GM19099 (cell line): Measurements from ENCODE around the gene FTSJ3.
"Not testable (repeated sequence)": the region's sequence is repeated elsewhere in the genome, so short reads cannot be mapped to it uniquely, and the experiment has no call there.

ENCODE experiments used
- POLR2A ChIP-seq: IDR thresholded peaks from 3 replicates; pipeline ENCODE4 v1.6.1; 2011; ENCODE audit warnings: low read depth; ENCODE audit not compliant: insufficient read length; ENCODE audit errors: extremely low read depth

The FTSJ3 gene, protein sequence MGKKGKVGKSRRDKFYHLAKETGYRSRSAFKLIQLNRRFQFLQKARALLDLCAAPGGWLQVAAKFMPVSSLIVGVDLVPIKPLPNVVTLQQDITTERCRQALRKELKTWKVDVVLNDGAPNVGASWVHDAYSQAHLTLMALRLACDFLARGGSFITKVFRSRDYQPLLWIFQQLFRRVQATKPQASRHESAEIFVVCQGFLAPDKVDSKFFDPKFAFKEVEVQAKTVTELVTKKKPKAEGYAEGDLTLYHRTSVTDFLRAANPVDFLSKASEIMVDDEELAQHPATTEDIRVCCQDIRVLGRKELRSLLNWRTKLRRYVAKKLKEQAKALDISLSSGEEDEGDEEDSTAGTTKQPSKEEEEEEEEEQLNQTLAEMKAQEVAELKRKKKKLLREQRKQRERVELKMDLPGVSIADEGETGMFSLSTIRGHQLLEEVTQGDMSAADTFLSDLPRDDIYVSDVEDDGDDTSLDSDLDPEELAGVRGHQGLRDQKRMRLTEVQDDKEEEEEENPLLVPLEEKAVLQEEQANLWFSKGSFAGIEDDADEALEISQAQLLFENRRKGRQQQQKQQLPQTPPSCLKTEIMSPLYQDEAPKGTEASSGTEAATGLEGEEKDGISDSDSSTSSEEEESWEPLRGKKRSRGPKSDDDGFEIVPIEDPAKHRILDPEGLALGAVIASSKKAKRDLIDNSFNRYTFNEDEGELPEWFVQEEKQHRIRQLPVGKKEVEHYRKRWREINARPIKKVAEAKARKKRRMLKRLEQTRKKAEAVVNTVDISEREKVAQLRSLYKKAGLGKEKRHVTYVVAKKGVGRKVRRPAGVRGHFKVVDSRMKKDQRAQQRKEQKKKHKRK

DNA sequence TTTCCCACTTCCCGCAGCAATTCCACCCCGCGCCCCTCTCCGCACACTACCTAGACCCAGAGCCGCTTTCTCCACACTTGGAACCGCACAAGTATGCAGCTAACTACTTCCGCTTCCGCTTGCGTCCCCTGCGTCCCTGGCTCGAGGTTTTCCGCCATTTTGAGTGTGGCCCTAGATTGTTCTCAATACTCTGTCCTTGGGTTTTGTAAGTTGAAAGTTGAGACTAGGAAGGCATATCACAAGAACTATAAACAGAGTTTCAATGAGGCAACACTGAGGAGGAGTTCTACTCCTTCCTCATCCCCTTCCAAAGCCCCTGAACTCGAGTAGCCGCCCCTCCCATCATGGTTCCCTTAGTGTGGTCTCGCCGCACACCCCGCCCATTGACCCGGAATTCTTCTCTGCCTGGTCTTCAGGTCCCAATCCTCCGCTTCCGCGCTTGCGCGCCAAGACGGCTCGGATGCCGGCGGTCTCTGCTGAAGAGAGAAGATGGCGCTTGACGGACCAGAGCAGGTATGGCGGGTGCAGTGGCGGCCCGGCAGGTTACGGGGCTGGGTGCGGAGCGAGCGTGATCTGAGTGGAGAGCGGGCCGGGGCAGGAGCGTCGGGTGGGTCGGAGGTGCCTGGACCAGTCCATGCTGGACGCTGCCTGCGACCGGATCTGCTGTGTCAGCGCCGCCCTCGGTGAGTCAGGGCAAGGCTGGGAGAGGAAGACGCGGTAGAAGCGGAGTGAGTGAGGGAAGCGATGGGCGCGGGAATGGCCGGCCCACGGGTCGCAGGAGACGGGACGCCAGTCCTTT is at the start of gene FTSJ3, which contains the start of gene PSMC5:
Gene FTSJ3 (minus strand): TSS at position 662 of the 799 bp plus-strand sequence. CDS start 761 bp downstream, outside the sequence.
Gene PSMC5 (plus strand): TSS at position 430 of the 799 bp plus-strand sequence. CDS start 60 bp downstream, at position 490.
- TF ChIP-seq POLR2A, result peak; percentile 96

DNA sequence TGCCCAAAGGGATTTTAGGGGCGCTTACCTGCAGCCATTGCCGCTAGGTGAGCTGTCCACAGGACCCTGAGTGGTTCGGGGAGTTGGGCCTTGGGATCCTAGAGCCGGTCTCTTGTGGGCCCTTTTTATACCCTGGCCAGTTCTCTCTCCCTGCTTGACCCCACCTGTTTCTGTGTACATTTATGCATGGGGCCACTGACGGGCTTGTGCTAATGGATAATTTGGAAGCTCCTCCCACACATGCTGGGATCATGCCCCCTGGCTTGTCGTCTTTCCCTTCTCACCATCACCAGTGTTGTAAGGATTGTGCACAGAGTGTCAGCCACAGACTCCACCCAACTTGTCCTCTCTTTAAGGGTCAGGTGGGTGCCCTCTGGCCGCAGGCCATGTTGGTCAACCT is 46.1 kb upstream of the FTSJ3 start, which contains the start of gene CSH2:
Gene CSH2 (minus strand): TSS at position 101 of the 400 bp plus-strand sequence. CDS start 63 bp downstream, at position 38.
- not testable (repeated sequence) for TF ChIP-seq POLR2A

DNA sequence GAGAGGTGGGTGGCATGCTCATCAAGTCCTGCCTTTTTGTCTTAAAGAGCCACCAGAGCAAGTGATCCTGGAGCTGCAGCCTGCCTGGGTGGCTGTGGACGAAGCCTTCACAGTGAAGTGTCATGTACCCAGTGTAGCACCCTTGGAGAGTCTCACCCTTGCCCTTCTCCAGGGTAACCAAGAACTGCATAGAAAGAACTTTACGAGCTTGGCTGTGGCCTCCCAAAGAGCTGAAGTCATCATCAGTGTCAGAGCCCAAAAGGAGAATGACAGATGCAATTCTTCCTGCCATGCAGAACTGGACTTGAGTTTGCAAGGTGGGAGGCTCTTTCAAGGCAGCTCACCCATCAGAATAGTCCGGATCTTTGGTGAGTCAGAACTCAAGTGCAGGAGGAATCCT is 31.8 kb upstream of the FTSJ3 start:
- no peak for TF ChIP-seq POLR2A

DNA sequence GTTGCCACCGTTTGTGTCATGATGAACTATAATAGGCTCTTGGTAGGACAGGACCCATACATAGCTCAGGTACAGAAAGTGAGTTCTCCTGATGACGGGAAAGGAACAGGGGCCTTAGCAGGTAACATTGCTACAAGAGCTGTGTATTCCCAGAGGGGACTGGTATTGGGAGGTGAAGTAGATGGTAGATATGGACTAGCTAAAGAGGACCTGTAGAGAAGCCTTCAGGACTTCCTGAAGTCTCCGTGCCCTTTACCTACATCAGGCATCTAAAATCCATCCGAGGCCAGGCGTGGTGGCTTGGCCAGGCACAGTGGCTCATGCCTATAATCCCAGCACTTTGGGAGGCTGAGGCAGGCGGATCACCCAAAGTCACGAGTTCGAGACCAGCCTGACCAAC is 27.7 kb upstream of the FTSJ3 start:
- TF ChIP-seq POLR2A, result no peak

DNA sequence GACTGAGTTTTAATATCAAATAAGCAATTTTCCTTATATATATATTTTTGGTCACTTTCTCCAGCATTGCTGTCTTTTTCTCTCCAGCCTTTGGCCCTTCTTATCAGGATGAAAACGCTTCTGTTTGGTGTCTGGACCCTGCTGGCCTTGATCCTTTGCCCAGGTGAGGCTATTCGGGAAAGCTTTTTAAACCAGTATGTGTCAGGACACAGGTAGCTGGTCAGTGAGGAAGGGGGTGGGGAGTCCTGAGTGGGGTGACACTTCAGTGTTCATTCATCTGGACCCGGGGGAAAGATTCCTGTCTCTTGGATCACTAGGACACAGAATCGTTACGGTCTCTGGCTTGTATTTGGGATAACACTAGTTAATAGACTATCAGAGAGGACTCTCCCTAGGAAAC is 27.2 kb upstream of the FTSJ3 start:
- no peak for TF ChIP-seq POLR2A

DNA sequence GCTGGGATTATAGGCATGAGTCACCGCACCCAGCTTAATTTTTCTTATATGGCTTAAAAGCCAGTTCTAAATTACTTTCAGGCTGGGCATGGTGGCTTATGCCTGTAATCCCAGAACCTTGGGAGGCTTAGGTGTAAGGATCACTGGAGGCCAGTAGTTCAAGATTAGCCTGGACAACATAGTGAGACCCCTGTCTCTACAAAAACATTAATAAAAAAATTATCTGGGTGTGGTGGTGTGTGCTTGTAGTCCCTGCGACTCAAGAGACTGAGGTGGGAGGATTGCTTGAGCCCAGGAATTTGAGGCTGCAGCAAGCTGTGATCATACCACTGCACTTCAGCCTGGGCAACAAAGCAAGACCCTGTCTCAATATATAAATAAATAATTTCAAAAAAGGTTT is 25.8 kb upstream of the FTSJ3 start:
- no peak for TF ChIP-seq POLR2A

DNA sequence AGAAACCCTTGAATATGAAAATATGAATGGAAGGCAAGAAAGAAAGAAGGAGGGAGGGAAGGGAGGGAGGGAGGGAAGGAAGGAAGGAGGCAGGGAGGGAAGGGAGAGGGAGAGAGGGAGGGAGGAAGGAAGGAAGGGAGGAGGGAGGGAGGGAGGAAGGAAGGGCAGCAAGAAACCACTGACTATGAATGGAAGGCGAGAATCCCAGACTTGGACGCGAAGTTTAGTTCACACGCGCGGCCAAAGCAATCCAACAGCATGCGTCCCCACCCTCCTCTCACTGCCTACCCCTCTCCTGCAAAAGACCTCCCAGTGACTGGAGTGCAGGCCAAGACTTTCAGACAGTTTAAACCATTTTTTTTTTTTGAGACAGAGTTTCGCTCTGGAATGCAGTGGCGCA is 22.9 kb upstream of the FTSJ3 start:
- TF ChIP-seq POLR2A, result no peak

DNA sequence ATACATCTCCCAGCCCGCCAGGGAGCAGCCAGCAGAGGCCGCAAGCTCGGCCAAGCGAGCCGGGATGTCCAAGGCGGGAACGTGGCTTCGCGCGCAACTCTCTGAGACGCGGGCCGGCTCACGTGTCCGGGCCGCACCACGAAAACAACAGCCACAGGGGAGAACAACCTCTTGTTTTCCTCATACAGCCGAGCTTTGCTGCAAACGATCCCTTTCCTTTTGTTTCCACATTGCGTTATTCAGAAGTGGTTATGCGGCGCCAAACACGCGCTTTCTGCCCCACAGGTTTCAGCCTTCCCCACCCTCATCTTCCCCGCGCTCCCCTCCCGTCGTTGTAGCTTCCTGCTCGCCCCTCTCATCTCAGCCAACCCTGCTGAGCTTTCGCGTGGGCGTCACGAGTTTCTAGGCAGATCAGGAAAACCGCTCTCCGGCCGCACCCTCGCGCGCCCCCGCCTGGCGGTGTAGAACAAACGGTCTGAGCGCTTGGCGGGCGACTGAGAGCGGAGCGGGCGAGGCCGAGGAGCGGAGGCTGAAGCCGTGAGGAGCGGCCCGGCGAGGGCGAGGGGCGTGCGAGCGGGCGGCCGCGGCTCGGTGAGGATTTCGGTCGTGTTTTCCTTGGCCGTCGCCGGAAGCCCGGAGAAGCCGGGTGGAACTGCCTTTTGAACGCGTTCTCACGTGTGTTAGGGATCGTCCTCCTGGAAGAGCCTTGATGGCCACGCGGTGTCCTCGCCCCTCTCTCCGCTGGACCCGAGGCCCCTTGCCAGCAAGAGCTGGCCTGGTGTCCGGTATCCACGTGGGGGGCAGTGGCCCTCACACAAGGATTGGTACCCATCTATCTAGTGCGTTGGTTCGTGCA is 21.6 kb upstream of the FTSJ3 start:
- TF ChIP-seq POLR2A, result no peak

DNA sequence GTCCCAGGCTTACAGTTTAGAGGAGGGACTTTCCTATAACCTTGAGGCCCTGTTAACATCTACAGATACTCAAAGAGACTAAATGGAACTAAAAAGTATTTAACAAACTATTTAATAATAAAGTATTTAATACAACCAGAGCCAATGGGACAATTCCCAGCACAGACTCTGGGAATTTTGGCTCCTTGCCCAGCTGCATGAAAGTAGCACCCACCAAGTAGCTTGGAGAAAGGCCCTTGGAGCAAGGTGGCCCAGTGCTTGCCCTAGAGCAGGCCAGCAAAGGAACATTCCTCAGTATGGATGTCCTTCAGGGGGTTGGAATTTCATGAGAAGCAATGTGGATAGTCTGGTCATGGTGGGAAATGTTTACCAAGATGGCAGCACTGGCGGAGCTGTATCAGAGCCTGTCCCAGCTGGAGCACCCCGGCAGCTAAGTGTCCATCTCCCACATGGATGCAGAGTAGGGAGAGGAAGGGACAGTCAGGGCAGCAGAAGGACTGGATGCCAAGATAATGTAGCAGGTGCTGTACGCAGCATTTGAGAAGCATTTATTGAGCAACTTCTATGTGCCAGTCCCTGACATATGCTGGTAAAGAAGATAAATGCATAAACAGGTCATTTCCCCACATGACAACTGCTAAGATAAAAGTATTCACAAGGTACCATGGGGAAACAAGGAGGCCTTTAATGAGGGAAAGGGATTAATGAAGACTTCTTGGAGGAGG is 20.2 kb upstream of the FTSJ3 start:
- TF ChIP-seq POLR2A, result no peak

DNA sequence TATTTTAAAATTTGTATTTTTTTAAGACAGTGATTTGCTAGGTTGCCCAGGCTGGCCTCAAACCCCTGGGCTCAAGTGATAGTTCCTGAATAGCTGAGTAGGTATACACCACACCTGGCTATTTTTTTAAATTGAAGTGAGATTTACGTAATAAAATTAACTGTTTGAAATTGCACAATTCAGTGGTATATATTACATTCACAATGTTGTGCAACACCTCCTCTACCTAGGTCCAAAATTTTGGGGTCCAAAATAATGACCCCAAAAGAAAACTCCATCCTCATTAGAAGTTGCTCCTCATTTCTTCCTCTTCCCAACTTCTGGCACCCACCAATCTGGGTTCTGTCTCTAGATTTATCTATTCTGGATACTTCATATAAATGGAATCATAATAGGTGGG is 18.0 kb upstream of the FTSJ3 start:
- no peak for TF ChIP-seq POLR2A

DNA sequence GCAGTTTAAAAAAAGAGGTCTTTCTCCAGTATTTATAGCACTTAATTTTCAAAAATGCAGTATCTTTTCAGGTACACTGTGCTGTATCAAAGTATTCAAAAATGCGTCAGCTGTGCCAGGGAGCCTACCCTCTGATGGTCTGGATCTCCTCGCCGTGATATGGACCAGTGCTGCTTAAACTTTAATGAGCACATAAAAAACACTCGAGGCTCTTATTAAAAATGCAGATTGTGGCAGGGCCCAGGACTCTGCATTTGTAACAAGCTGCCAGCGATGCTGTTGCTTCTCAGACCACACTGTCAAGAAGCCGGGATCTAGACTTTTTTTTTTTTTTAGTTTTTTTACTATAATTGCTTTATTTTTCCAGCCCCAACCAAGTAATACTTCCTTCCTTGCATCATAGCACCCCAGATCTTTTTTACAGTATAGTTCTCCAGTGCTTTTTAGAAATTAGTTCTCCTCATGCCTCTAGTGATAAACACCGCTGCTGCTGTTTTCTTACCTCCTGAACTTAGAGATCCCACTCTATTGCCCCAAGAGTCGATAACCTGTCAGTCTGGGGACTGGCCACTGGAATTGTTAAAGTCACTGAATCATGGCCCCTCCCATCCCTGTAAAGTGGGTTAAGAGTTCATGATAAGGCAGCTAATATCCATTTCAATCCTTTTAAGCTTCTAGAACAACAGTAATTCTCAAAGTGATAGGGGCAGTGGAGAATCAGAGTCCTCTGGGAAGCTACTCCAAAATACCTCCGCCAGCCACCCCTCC is 16.6 kb upstream of the FTSJ3 start:
- no peak for TF ChIP-seq POLR2A

DNA sequence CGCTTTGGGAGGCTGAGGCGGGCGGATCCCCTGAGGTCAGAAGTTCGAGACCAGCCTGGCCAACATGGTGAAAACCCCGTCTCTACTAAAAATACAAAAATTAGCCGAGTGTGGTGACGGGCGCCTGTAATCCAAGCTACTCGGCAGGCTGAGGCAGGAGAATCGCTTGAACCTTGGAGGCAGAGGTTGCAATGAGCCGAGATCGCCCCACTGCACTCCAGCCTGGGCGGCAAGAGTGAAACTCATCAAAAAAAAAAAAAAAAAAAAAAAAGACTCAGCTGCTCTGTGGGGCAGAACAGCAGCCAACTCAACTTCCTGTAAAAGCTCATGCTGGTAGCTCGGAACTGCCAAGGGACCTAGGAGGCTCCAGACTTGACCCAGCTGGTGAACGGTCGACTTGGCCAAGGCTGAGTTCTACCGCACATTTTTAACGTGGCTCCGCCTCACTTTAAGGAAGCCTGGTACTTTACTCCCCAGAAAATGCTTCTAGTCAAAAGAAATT is 16.0 kb upstream of the FTSJ3 start:
- peak; percentile 50 for TF ChIP-seq POLR2A
